Natural killer cell (primary cell): ENCODE data around the gene TUBGCP6. TPM values are rescaled to one million over a fixed set of nuclear protein-coding genes. Genes with fewer than 3 reads are reported as not detected.
A peak's percentile ranks its signal among the peaks of the same experiment; 100 is the strongest.

Experiments used
- ATAC-seq, 3 donors: fragments of 150-1000 bp in 2 of 3; fragments of 200-7000 bp in 1 of 3; cut with Tn5 transposase; 1 replicate in 1 of 3; 2 replicates in 2 of 3; pipeline ENCODE4 v1.10.0; 2021; ENCODE audit warnings: mild to moderate bottlenecking in 2 of 3, moderate library complexity in 2 of 3
- DNase-seq, 2 donors: peaks; one replicate each; pipeline versions ENCODE4 v3.0.0 to v3.0.0-alpha.2; 2013 to 2021; ENCODE audit warnings: mixed read lengths in 1 of 2
- H3K27ac ChIP-seq: one replicate; pipeline ENCODE4 v1.5.1; 2013; ENCODE audit warnings: mild to moderate bottlenecking, low read length
- H3K27me3 ChIP-seq: one replicate; pipeline ENCODE4 v1.6.1; 2013; ENCODE audit warnings: low read length; ENCODE audit not compliant: control insufficient read depth, insufficient read depth
- H3K36me3 ChIP-seq: one replicate; pipeline ENCODE4 v1.6.1; 2013; ENCODE audit warnings: low read length; ENCODE audit not compliant: control insufficient read depth, insufficient read depth
- H3K4me1 ChIP-seq: one replicate; pipeline ENCODE4 v1.6.1; 2013; ENCODE audit warnings: low read length; ENCODE audit not compliant: control insufficient read depth, insufficient read depth
- H3K4me3 ChIP-seq: one replicate; pipeline ENCODE4 v1.5.1; 2013; ENCODE audit warnings: low read length
- H3K9me3 ChIP-seq: one replicate; pipeline ENCODE4 v1.6.1; 2013; ENCODE audit warnings: low read length; ENCODE audit not compliant: control insufficient read depth, insufficient read depth
- H3K27ac Mint-ChIP-seq, 2 donors: one replicate each; pipeline ENCODE4 v1.8.0; 2022; ENCODE audit warnings: mild to moderate bottlenecking in 2 of 2, mixed read lengths in 2 of 2, moderate library complexity in 1 of 2
- H3K27me3 Mint-ChIP-seq, 2 donors: one replicate each; pipeline ENCODE4 v1.8.0; 2022; ENCODE audit warnings: low read depth in 2 of 2, mixed read lengths in 2 of 2
- H3K36me3 Mint-ChIP-seq: one replicate; pipeline ENCODE4 v1.8.0; 2022; ENCODE audit warnings: mixed read lengths
- H3K4me1 Mint-ChIP-seq, 2 donors: one replicate each; pipeline ENCODE4 v1.8.0; 2022; ENCODE audit warnings: mixed read lengths in 2 of 2
- H3K4me3 Mint-ChIP-seq: one replicate; pipeline ENCODE4 v1.8.0; 2022; ENCODE audit warnings: mild to moderate bottlenecking, moderate library complexity, mixed read lengths
- H3K9me3 Mint-ChIP-seq, 2 donors: one replicate each; pipeline ENCODE4 v1.8.0; 2022; ENCODE audit warnings: mixed read lengths in 2 of 2
- CTCF ChIP-seq: fragments of 200-600 bp; IDR thresholded peaks from one replicate; pipeline ENCODE4 v1.8.0; 2022; ENCODE audit warnings: antibody characterized with exemption
- WGBS: methylation state at CpG from one replicate; pipeline ENCODE4 v1.1.7; 2013; ENCODE audit warnings: missing lambda C conversion rate; ENCODE audit not compliant: insufficient coverage; 5-methylcytosine and 5-hydroxymethylcytosine counted together
- intact Hi-C: fragments of 100-400 bp; cut with micrococcal nuclease; formaldehyde crosslinking; loops from one replicate; pipeline ENCODE4 v1.14.2; 2022
- total RNA-seq, 4 donors: library from RNA; stranded (reverse); fragments of 120-200 nt in 1 of 4; gene quantifications; one replicate each; pipeline versions ENCODE4 v1.2.3 to v1.2.4, GENCODE V29; 2013 to 2022

The TUBGCP6 gene
- total RNA-seq, 3 donors from 2014 or later (not counting 1 experiment from before 2014, with no cell fraction given): 105 to 126 (median 118) TPM

DNA sequence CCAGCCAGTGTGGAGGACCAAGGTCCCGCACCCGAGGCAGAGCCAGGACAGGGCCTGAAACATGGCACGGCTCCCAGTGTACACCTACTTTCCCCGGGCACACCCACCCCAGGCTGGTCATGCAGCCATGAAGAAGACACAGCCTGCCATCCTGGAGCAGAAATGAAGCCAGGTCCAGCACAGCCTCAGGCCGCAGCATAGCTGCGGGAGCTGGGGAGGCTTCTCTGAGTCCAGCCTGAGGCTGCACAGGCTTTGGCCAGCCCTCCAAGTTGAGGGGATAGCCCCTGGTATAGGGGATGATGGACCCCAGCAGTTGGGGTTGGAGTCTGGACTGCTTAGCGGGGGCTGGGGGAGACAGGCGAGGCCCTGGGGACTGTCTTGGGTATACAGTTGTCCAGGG lies 9.1 kb upstream of the TUBGCP6 start:
- intact Hi-C loops: loop anchor here (2.0 to 5.0 kb wide), 4 partner anchors 73 to 438 kb away; partner anchors contain the start of genes DENND6B and PPP6R2
- no peaks in the 10 kb centered on the region for H3K36me3 Mint-ChIP-seq
- no peak overlapping the region for H3K4me3 ChIP-seq
- TF ChIP-seq CTCF: no peak
- DNase-seq: no peak
- no peaks in the 10 kb centered on the region for H3K9me3 ChIP-seq
- no peaks in the 10 kb centered on the region for H3K27me3 ChIP-seq
- H3K4me1 ChIP-seq: peaks cover 28% of the 10 kb centered on the region
- H3K27ac ChIP-seq: no peak overlapping the region
- H3K27ac Mint-ChIP-seq: no peak overlapping the region
- no peak overlapping the region for H3K4me3 Mint-ChIP-seq
- 88% methylated on average over 8 of the region's 8 CpGs for WGBS
- no peaks in the 10 kb centered on the region for H3K36me3 ChIP-seq
- H3K27me3 Mint-ChIP-seq: peaks cover 0 to 4% of the 10 kb centered on the region in 2 donors
- no peak for ATAC-seq
- no peaks in the 10 kb centered on the region for H3K9me3 Mint-ChIP-seq
- peaks cover 0 to 17% of the 10 kb centered on the region in 2 donors for H3K4me1 Mint-ChIP-seq

- no peak overlapping the region for H3K27ac Mint-ChIP-seq
Observed at GRCh38 chr22:50253046-50253915, 8.5 kb upstream of the TUBGCP6 start.

GRCh38 chr22:50252082-50253045 lies 7.5 kb upstream of the TUBGCP6 start:
- peak; percentile 72 for TF ChIP-seq CTCF
- Mint-ChIP-seq H3K27me3 (no peaks in the 10 kb centered on the region), H3K27ac (peak overlapping the region in 1 of 2 donors; percentile 59), H3K4me3 (peak overlapping the region; percentile 74), H3K4me1 (peaks cover 0 to 17% of the 10 kb centered on the region in 2 donors), H3K9me3 (no peaks in the 10 kb centered on the region), H3K36me3 (no peaks in the 10 kb centered on the region)
- DNase-seq (peak; percentile 65 to 83), ATAC-seq (peak; percentile 74 to 75 (median 74))
- H3K4me1 ChIP-seq: peaks cover 44% of the 10 kb centered on the region
- no peak overlapping the region for H3K4me3 ChIP-seq
- WGBS: 53% methylated on average over 25 of the region's 25 CpGs
- H3K27ac ChIP-seq: peak overlapping the region; percentile 47
- H3K9me3 ChIP-seq: no peaks in the 10 kb centered on the region
- peaks cover 10% of the 10 kb centered on the region for H3K36me3 ChIP-seq
- H3K27me3 ChIP-seq: no peaks in the 10 kb centered on the region
- intact Hi-C loops: loop anchor here (2.0 to 5.0 kb wide), 4 partner anchors 75 to 440 kb away; partner anchors contain the start of genes DENND6B and PPP6R2

More at GRCh38 chr22:50253046-50253915, 8.5 kb upstream of the TUBGCP6 start:
- peaks cover 0 to 17% of the 10 kb centered on the region in 2 donors for H3K4me1 Mint-ChIP-seq
- peaks cover 34% of the 10 kb centered on the region for H3K4me1 ChIP-seq
- peaks cover 2% of the 10 kb centered on the region for H3K36me3 ChIP-seq
- no peaks in the 10 kb centered on the region for H3K9me3 Mint-ChIP-seq
- no peak overlapping the region for H3K27ac ChIP-seq
- no peaks in the 10 kb centered on the region for H3K9me3 ChIP-seq
- ATAC-seq (no peak), DNase-seq (no peak)
- no peaks in the 10 kb centered on the region for H3K36me3 Mint-ChIP-seq
- no peaks in the 10 kb centered on the region for H3K27me3 ChIP-seq
- no peak overlapping the region for H3K4me3 Mint-ChIP-seq
- no peak overlapping the region for H3K4me3 ChIP-seq
- no peaks in the 10 kb centered on the region for H3K27me3 Mint-ChIP-seq
- 86% methylated on average over 22 of the region's 22 CpGs for WGBS
- no peak for TF ChIP-seq CTCF
- intact Hi-C loops: loop anchor here (2.0 to 5.0 kb wide), 4 partner anchors 74 to 439 kb away; partner anchors contain the start of genes DENND6B and PPP6R2
